Measurements from ENCODE around the gene GRID1.
"Not testable (repeated sequence)": the region's sequence is repeated elsewhere in the genome, so short reads cannot be mapped to it uniquely, and the experiment has no call there.

GRID1 gene

GRCh38 chr10:86192147-86192546, 174.4 kb downstream of the GRID1 start:
- no peak for DNase-seq (ENCODE audit: low read depth, low spot score)
- no peak overlapping the region for H3K4me3 ChIP-seq (ENCODE audit: low read length)

DNA sequence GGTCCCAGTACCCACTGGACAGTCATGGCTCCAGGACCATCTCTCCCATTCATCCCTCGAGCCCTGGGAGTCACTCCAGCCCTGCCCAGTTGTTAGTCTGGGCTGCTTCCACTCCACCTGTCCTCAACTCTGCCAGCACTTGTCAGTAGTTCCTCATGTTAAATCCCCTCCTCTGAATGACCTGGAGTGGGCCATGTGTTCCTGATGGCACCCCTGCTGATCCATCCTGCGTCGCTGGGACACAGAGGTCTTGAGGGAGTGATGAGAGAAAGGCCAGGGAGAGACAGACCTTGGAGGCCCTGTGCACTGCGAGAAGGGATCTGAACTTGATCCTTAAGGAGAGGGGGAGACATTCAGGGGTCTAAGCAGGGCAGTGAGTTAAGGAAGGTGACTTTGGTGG, 174.9 kb downstream of the GRID1 start:
- no peak for DNase-seq (ENCODE audit: low read depth, low spot score)

GRCh38 chr10:86191166-86191565, 175.4 kb downstream of the GRID1 start:
- no peak overlapping the region for H3K4me3 ChIP-seq (ENCODE audit: low read length)
- DNase-seq (ENCODE audit: low read depth, low spot score), result no peak

More for the DNA sequence above, 174.9 kb downstream of the GRID1 start:
- no peak overlapping the region for H3K4me3 ChIP-seq (ENCODE audit: low read length)

DNA sequence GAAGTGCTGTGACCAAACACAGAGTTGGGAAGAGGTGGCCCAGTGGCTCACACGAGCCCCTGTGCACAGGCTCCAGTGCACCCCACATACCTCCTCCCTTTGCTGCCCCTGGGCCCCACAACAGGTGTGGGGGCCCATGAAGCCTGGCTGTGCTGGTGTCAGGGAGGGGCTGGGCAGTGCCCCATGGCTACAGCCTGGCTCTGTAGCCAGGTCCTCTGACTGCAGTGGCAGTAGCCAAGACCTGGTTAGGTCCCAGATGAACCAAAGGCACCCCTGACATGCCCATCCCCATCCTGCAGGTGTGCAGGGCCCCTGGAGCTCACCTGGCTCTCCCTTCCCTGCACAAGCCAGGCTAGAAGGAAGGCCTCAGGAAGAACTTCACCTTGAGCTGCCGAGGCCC, 176.3 kb downstream of the GRID1 start:
- no peak overlapping the region for H3K4me3 ChIP-seq (ENCODE audit: low read length)
- no peak for DNase-seq (ENCODE audit: low read depth, low spot score)

DNA sequence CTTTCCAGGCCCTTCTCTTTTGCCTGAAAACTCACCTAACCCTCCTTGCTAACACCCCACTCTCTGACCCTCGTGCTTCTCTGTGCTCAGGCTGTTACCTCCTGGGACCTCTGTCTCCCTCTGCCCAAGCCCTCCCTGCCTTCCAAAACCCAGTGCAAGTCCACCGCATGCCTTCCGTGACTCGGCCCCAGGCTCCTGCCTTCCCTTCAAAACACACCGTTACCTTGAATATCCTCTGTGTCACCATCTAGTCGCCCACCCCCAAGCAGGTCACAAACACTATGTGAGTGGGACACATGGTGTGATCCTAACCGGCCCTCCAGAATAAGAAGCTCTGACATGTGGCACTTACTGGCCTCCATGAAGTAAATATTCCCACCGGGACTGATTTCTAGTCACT, 176.7 kb downstream of the GRID1 start:
- DNase-seq (ENCODE audit: low read depth, low spot score), result no peak
- H3K4me3 ChIP-seq (ENCODE audit: low read length), result no peak overlapping the region

GRCh38 chr10:86188796-86189558, 177.6 kb downstream of the GRID1 start:
- no peak for DNase-seq (ENCODE audit: low read depth, low spot score)
- H3K4me3 ChIP-seq (ENCODE audit: low read length), result no peak overlapping the region

DNA sequence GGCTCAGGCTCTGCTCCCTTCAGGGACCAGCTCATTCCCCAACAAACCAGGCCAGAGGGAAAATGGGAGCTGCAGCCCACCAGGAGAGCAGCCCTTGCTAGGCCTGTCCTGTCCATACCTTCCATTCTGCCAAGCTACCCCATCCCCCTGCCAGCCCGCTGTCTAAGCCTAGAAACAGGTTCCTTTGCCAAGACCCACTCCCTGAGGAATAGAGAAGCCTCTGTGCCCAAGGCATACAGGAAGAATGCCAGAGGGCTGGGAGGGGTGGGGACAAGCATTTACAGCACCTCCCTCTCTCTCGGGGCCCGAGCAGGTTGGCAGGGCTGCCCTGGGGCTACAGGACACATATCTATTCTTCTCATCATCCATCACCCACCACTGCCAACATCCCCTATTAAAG, 178.3 kb downstream of the GRID1 start:
- no peak overlapping the region for H3K4me3 ChIP-seq (ENCODE audit: low read length)
- no peak for DNase-seq (ENCODE audit: low read depth, low spot score)

GRCh38 chr10:86187499-86188239, 178.9 kb downstream of the GRID1 start:
- DNase-seq (ENCODE audit: low read depth, low spot score), result no peak
- no peak overlapping the region for H3K4me3 ChIP-seq (ENCODE audit: low read length)

DNA sequence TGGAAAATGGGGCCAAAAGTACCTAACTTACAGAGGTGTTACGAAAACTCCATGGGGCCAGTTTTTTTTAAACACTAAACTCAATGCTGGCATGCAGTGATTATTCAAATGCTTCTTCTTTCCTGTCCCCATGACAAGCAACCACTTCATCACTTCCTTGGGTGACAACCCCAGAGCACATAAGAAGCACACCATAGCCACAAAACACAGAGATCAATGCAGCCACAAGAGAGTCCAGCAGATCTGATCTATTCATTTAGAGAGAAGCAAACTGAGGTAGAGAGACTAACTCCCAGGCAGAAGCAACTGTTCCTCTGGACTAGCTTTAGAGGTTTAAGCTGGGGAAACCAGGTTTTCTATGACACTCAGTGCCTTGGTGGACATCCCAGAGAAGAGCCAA, 180.0 kb downstream of the GRID1 start:
- DNase-seq (ENCODE audit: low read depth, low spot score), result peak; percentile 78
- no peak overlapping the region for H3K4me3 ChIP-seq (ENCODE audit: low read length)

DNA sequence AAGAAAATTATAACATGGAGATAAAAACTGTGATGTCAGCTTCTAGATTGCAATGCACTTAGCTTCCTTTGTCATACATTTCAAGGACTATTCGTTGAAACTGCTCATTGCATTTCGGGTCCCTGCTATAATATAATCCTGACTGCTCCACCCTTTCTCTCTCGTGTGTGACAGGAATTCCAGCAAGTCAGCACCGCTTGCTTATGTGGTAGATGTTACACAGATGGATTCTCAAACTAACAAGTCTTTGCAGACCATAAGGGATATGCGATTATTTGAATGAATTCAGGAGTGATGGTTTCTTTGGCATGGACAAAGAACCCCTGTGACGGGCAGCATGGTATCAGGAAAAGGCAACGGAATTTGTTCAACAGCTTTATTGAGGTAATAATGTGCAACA, 184.0 kb downstream of the GRID1 start:
- no peak overlapping the region for H3K4me3 ChIP-seq (ENCODE audit: low read length)
- DNase-seq (ENCODE audit: low read depth, low spot score), result no peak

- DNase-seq (ENCODE audit: low read depth, low spot score), result no peak
- no peak overlapping the region for H3K4me3 ChIP-seq (ENCODE audit: low read length)
These were observed 184.4 kb downstream of the GRID1 start for GRCh38 chr10:86182150-86182549.

- H3K4me3 ChIP-seq (ENCODE audit: low read length), result no peak overlapping the region
- DNase-seq (ENCODE audit: low read depth, low spot score), result no peak
These were observed 185.7 kb downstream of the GRID1 start for GRCh38 chr10:86180861-86181260.

- H3K4me3 ChIP-seq (ENCODE audit: low read length), result no peak overlapping the region
- no peak for DNase-seq (ENCODE audit: low read depth, low spot score)
These were observed 186.6 kb downstream of the GRID1 start for GRCh38 chr10:86179961-86180360.

DNA sequence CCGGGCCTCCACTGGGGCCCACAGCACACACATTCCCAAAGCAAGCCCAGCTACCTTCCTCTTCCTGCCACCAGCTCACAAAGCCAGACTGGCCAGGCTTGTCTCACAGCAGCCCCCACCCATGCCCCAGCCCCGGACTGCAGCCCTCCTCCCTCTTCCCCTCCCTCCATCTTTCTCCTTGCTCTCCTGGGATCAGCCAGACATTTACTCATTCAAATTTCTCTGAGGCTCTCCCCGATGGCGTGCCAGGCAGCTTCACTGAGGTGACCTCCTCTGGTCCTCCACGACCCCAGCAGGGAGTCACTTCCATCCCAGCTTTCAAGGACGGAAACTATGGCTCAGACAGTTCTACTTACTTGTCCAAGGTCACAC, 187.5 kb downstream of the GRID1 start:
- H3K4me3 ChIP-seq (ENCODE audit: low read length), result no peak overlapping the region
- DNase-seq (ENCODE audit: low read depth, low spot score), result no peak

DNA sequence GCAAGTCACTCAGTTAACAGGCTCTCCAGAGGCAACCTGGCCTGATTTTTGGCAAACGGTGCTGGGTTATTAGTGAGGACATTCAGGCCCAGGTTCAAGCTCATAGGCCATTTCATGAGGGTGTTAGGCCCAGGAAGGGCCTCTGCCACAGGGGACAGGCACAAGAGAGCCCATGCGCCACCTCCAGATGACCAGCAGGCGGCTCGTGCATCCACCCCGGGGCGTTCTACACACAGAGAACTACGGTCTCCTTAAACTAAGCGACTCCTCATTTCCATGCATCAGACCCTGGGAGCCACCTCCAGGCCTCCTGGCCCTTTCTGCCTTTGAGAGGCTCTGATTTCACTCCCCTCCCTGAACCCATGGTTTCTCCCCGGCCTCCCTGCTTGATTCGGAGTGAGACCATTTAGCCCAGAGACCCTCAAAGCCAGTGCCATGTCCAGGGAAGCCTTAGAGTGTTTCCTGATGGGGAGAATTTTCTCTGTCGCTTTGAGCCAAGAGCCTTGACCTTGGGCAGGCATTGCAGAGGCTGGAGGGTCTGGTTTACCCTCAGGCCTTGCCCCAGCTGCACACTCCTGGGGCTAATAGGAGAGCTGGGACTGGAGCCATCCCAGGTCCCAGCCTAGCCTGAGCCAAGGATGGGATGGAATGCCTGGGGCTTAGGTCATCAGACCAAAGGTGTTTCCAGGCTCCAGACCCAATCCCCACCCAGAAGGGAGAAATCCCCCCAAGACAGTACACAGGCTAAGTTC, 188.0 kb downstream of the GRID1 start:
- H3K4me3 ChIP-seq (ENCODE audit: low read length), result no peak overlapping the region
- DNase-seq (ENCODE audit: low read depth, low spot score), result no peak

GRCh38 chr10:86177537-86178155, 188.9 kb downstream of the GRID1 start:
- H3K4me3 ChIP-seq (ENCODE audit: low read length), result no peak overlapping the region
- DNase-seq (ENCODE audit: low read depth, low spot score), result no peak

DNA sequence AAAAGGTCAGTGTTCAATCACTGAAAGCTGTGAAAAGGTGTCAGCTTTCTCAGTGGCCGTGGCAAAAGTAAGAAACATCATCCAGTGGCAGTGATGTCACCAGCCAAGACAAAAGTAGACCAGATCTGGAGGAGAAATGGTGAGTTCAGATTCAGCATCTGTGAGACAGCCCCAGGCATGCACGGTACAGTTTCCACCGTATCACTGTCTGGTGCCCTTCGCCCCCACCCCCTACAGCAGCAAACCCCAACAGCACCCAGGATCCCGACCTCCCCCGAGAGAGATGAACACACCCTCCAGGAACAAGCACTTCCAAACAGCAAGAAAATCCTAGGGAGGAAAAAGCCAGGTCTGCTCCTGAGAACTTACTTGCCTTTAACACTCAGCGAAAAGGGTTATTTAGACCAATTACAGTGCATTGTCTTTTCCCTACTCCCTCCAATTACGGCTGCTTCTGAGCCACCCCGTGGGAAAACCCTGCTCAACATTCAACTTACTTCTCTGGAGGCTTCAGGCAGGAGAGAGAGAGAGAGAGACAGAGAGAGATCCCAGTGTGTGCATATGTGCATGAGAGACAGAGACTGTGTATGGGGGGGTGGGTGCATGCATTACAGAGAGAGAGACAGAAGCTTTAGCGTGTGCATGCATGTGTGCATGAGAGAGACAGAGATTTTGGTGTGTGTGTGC, 189.6 kb downstream of the GRID1 start:
- no peak overlapping the region for H3K4me3 ChIP-seq (ENCODE audit: low read length)
- no peak for DNase-seq (ENCODE audit: low read depth, low spot score)

DNA sequence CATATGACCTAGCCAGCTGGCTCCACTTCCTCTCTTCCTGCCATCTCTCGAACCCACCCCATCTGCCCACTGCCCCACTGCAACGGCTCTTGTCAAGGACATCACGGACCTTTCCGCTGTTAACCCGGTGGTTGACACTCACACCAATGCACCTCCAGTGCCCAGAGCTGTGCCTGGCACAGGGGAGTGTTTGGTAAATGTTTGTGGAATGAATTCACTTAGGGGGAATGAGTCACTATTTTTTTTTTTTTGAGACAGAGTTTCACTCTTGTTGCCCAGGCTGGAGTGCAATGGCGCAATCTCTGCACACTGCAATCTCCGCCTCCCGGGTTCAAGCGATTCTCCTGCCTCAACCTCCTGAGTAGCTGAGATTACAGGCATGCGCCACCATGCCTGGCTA, 191.1 kb downstream of the GRID1 start:
- DNase-seq (ENCODE audit: low read depth, low spot score); H3K4me3 ChIP-seq (ENCODE audit: low read length): not testable (repeated sequence)

DNA sequence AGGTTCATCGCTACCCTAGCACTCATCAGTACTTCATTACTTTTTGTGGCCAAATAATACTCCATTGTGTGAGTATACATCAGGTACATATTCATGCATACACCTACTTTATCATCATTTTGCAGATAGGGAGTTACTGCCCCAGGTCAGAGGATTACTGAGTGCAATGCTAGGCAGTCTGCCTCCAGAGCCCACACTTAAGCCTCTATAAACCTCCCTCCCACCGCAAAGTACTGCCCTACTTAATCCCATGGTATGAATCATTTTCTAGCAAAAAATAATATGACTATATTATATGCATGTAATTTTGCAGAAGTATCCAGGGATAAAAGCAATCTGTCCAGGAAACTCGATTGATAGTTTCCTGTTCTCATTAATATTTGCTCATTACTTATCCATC, 194.3 kb downstream of the GRID1 start:
- no peak overlapping the region for H3K4me3 ChIP-seq (ENCODE audit: low read length)
- no peak for DNase-seq (ENCODE audit: low read depth, low spot score)
